ENCODE measurements around the gene PDIA5.
A peak's percentile ranks its signal among the peaks of the same experiment; 100 is the strongest.

DNA sequence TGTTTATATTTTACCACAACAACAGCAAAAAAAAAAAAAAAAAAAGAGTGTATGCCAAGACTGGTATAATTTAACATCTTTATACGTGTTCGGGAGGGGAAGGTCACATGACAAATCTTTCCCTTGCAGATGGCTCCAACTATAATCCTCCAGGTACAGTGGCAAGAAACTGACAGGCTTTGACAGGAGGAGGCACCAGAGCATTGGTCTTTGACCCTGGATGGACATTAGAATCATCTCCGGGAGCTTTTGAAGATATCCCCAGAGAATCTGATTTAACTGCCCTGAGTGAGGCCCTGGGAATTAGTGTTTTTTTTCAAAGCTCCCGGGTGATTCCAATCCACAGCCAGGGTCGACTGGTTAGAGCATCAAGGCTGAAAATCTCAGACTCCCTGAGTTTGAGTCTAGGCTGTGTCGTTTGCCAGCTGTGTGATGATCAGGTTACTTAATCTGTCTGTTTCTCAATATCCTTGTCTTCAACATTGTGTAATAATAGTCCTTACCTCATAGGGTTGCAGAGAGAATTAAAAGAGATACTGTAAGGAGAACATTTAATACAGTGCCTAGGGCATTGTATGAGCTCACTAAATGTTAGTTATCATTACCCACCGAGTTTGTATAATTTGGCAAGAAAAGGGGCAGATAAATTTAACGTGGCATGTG, 30.3 kb upstream of the PDIA5 start:
- no peak for TF ChIP-seq SIN3A (IDR thresholded peaks at IDR 0.05; ENCODE audit: borderline replicate concordance, insufficient read depth, low read depth, low read length)
- TF ChIP-seq, protein P1, sequence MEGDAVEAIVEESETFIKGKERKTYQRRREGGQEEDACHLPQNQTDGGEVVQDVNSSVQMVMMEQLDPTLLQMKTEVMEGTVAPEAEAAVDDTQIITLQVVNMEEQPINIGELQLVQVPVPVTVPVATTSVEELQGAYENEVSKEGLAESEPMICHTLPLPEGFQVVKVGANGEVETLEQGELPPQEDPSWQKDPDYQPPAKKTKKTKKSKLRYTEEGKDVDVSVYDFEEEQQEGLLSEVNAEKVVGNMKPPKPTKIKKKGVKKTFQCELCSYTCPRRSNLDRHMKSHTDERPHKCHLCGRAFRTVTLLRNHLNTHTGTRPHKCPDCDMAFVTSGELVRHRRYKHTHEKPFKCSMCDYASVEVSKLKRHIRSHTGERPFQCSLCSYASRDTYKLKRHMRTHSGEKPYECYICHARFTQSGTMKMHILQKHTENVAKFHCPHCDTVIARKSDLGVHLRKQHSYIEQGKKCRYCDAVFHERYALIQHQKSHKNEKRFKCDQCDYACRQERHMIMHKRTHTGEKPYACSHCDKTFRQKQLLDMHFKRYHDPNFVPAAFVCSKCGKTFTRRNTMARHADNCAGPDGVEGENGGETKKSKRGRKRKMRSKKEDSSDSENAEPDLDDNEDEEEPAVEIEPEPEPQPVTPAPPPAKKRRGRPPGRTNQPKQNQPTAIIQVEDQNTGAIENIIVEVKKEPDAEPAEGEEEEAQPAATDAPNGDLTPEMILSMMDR (IDR thresholded peaks at IDR 0.05), result peak; percentile 28
- TF ChIP-seq POLR2AphosphoS5 (IDR thresholded peaks at IDR 0.05; ENCODE audit: low read depth, low read length), result no peak
